NCI-H2081 treated with DMSO at 0.1 percent for 48 hours (cell line): Measurements from ENCODE around the gene SLC12A7.

Source experiments
- DNase-seq: peaks from one replicate; lab custom pipeline; 2025; lab: John Stamatoyannopoulos, UW

The SLC12A7 gene

DNA sequence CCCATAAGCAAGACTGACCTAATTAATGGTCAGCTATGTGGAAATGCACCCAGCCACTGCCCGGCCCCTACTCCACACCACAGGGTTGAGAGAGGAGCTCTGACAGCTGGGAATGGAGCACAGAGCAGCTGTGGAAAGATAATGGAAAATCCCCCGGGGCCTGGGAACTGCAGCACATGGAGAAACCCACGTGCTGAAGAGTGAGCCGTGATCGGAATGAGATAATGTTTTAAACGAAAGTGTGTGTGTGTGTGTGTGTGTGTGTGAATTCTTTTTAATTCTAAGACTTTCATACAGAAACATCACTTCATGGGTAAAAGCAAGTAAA, 13.1 kb upstream of the SLC12A7 start:
- DNase-seq, result no peak

DNA sequence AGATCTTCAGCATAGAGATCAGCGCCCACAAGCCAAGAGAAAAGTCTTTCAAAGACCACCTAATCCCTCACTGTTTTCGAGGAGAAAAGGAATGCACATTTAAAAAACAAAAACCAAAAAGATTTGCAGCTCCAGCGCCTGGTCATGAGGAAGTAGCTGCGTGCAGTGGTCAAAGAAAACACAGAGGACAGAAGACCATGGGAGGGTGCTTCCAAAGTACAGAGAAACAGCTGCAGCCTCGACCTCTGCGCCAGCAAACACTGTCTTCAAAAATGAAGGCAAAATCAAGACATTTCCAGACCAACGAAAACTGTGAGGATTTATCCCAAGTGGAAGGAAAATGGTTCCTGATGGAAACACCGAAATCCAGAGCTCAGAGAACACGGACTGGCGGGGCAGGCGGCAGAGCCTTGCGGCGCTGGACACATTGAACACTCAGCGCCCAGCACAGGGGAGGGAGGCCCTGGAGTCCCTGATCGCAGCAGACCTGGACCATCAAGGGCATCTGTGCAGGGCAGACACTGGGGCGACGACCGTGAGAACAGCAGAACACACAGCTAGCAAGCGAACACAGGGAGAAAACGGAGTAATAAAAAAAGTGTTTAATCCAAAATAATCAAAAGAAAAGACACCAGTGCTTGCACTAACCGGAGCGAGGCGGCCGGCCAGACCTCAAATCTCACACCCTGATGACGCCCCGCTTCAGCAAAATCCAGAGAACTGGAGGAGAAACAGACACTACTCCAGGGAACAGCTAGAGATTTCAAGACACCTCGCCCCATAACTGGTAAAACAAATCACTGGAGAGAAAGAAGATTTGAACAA, 12.6 kb upstream of the SLC12A7 start:
- no peak for DNase-seq

DNA sequence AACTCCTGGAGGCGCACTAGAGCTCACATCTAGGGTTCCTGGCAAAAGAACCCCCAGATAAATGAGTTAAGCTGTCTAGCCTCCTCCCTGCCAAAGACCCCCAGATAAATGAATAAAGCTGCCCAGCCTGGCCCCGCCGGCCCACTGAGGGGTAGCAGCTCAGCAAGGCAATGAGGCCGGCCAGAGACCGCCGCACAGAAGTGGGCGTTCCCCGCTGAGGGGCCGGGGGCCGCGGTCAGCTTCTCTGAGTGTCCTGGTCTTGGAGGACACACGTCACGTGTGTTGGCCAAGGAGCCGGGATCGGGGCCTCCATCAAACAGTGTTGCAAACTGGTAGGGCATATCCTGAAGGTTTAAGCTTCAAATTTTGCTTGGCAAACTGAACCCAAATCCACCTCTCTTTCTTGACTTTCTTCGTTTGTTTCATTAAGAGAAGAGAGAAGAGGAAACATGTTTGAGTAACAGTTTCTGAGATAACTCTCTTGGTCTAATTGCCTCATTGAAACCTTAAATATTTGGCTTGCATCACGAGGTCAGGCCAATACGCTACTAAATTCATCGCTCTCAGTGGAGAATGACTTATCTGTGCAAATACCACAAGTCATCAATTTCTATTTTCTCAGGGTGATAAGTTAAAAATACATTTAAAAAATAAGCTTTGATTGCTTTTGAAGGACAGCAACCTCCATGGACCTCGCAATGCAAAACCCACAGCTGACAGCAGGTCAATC, 11.7 kb upstream of the SLC12A7 start:
- DNase-seq, result no peak

DNA sequence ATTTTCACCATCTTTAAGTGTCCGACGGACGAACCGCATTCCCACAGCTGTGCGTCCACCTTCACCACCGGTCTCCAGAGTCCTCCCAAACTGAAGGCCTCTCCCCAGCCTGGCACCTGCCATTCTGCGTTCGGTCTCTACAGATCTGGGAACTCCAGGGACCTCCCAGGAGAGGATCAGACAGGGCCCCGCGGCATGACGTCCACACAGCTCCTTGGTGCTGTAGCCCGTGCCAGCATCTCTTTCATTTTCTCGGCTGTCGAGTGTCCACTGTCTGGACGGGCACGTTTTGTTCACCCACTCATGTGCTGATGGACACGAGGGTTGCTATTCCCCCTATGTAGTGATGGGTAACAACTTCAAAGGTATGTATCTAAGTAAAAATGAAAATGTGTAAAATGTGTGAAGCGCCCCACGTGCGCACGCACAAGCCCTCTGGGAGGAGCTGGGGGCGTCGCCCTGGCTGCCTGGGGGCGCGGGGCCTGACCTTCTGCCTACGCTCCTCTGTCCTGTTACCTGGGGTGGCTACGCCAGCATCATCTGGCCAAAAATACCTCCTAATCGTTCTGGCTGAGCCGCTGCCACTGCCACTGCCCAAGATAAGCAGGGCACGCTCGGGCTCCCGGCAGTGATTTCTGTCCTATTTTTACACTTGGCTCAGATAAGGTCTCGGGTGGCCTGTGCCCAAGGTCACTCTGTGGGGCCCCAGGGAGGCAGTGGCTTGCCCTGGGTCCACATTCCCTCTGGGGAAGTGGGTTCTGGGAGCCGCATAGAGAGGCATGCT, 10.8 kb upstream of the SLC12A7 start:
- no peak for DNase-seq

DNA sequence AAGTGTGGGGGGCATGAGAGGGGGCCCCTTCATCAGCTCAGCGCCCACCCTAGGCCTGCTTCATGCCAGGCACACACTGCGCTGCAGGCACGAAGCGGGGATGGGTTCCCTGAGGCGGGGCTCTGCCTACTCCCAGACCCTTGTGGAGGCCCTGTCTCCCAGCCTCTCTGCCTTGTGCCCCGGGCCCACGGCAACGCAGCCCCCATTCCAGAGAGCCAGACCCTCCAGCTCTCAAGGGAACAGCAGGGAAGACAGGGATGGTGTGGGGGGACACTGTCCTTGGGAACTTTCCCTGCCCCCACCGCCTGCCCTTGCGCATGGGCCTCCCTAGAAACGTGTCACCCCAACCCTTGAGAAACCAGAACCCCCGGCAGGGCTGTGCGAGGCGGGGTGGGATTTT, 10.0 kb upstream of the SLC12A7 start:
- no peak for DNase-seq

DNA sequence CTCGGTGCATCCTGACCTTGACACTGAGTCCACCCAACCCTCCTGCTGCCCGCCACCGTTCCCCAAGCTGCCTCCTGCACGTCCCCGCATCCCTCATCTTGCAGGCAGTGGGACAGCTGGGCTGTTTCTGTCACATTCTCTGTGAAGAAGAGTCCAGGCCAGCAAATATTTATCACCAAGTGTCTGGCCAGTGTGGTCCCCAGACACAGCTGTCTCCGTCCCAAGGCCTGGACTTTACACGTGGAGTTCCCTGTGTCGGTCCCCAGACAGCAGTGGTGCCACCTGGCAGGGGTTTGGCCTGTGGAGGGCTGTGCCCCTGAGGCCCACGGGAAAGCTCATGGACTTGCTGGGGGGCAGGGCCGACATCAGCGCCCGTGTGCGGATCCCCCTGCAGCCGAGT, 9.2 kb upstream of the SLC12A7 start:
- DNase-seq, result no peak

DNA sequence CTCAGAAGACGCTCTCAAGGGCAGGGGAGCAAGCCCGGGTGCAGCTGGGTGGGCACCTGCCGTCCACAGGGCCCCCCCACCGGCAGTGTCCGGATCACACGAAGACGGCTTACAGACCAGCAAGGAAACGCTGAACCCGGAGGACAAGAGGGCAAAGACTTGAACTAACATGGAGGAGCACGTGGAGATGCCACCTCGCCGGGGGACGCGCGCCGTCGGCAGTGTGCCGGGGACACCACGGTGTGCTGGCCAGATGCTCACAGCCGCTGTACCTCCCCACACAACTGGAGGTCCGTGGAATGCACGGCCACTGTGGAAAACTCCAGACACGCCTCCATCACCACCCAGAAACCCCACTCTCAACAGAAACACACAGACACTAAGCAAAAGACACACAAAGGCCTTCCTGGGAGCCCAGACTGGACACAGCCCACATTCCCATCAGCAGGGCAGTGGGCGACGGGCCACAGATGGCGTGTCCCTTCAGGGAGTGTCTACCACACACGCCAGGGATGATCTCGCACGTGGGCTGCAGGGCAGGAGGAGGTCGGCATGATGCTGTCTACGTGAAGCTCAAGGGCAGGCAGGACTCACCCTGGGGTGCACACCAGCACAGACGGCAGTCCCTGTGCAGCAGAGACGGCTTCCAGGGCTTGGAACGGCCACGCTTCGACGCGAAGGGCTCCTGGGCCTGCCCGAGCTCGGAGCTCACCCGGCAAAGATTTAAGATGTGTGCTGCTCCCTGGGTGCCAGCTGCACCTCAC, 8.6 kb upstream of the SLC12A7 start:
- no peak for DNase-seq

DNA sequence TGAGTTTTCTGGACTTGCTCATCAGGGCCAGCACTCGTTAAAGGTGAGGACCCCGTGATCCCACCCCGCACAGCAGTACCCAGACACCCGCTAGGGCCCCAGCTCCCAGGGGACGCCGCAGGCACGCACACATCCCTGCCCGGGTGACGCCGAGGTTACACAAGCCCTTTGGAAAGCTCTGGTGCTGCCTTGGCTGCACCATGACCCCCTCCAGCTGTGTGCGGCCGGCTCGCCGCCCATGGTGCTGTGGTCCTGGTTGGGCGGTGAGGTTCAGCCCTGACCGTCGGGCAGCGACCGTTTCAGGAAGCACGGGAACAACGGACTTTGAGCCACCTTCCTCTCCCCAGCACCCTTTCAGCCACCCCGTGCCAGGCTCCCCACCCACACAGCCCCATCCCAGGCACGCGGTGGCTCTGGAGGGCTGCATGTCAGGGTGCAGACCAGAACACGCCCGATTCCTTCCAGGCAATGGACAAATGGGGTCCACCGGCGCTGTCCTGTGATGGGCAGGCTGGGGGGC, 7.5 kb upstream of the SLC12A7 start:
- DNase-seq, result no peak

DNA sequence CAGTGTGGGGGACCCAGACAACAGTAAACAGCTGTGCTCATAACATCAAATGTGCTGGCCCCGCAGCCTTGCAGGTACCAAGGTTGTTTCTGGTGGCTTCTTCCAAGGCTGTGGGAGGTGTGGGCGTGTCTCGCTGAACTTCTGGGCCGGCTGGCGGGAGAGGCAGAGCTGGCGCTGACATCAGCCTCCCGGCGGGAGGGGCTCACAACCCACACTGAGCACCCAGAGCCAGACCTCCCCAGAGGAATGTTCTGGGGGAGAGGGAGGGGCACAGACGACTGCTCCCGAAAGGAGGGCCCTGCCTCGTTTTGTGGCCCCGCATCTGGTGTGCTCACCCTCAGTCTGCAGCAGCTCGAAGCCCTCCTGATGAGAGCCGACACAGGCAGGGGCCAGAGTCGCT, 6.9 kb upstream of the SLC12A7 start:
- DNase-seq, result no peak

DNA sequence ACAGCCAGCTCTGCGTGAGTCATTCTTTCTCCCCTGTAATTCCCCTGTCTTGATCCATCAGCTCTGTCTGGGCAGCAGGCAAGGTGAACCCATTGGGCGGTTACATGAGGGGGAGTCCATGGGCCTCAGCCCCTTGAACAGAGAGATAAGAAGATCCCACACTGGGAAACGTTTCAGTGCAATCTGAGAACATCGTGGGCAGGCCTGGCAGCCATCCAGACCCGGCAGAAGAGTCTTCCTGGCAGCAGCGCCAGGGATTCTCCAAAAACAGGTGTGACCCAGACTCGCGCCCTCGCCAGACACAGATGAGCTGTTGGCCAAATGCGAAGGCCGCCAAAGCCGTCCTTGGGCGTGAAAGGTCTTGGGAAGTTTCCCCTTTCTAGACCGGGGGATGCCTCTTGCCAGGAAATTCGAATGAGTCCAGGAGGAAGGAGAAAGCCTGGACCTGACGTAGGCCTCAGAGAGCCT, 6.4 kb upstream of the SLC12A7 start:
- DNase-seq, result no peak

DNA sequence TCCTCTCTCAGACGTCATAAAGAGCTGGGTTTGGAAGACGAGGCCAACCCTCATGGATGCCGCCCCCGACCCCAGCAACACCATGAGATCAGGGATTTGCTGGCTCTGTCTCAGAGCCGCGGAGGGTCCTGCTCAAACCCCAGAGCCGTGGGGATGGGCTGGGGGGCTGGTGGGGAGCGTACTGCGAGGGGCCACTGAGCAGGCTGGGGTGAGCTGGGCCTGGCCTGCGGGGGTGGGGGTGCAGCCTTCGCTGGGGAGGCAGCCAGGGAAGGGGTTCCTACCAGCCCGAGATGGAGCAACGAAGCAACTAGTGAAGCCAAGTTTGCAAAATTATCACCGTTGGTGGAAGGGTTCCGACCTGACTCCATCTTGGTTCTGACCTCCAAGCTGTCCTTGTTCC, 5.1 kb upstream of the SLC12A7 start:
- DNase-seq, result no peak

DNA sequence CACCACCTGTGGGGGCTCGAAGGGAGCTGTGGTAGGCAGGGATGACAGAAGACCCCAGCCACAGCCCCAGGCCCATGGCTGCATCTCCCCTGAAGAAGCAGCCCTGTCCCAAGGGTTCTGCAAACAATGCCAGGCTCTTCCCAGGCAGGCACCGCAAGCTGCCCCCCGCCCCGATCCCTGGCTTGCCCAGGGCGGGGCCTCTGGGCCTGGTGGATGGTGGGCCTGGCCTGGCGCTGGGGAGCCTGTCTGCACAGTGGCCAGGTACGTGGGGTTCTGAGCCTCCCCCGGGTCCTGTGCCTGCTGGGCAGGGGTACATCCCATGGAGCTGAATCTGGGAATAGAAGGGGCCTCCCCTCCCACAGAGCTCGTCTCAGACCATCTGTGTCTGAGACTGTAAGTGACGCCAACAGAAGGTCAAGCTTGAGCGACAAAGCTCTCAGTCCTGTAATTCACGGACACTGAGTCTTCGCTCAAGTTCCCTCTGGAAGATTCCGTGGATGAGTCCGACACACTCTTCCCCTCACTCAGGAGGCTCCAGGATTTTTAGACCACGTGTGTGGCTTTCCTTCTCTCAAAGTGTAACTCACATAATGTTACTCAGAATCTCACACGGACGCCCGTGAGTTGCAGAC, 4.4 kb upstream of the SLC12A7 start:
- DNase-seq, result no peak

DNA sequence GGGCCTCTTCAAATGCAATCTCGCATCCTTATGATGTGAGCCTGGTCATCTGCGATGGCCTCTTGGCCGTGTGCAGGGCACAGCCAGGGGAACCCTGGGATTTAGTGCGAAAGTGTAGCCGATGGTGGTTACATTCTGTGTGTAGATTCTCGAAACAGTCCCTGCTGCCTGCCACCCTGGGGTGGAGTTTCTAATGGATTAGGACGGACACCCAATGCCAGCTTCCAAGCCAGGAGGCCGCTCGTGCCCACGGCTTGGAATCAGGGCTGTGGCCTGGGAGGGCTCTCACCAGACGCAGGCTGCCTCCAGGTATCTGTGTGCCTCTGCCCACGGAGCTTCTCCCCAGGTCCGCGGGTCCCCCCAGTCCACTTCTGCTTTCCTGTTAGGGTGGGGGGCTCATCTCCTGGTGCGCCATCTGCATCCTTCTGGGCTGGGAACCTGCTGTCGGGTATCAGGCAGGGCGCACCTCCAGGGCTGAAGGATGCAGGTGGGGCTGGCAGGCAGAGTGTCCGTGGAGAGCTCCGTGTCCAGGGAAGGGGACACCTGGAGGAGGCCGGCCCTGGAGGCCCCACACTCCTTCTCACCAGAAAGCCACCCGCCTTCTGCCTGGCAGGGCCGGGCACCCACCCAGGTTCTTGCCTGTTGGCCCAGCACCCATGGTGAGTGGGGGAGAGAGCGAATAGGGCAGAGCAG, 3.4 kb upstream of the SLC12A7 start:
- no peak for DNase-seq

DNA sequence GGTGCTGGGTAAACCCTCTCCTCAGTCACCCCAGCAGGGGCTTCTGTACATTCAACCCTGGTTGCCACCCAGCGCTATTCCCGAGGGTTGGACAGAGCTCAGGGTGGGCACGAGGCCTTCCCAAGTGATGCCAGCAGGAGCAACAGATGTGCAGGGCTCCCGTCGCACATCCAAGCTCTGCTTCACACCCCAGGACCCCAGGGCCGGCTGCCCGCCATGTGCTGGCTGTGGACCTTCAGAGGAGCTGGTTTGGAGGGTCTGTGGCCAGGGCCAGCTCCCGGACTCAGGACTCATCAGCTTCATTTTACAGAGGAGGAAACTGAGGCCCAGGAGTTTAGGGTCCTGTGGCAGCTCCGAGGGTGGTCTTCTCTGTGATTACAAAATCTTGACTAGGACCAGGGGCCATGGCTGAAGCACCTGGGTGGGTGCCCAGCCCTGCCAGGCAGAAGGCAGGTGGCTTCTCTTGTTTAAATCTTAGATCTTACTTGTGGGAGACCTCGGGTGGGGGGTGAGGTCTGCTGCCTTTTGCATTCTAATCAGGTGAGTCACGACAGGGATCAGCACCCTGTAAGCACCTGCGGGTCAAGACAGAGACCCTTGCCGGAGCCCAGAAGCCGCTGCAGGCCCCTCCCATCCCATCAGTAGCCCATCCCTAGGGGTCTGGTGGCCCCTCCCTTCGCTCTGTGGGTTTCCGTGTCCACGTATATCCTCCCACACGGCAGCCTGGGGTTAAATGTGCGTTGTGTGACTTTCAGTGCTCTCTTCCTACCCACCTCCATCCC, 2.1 kb upstream of the SLC12A7 start:
- no peak for DNase-seq

DNA sequence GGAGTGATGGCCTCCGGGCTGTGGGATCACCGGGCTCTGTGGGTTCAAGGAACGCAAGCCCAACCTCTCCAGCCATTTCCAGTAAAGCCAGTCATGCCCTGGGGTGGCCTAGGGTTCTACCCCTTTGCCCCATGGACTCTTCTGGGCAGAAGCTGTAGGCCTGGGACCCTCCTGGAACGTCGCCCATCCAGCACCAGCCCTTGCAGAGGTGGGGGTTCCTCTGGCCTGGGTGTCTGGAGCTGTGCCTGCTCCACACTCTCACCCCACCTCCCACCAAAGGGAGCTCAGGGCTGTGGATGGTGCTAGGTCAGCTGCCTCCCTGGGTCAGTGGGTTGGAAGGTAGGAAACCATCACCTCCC, 1.4 kb upstream of the SLC12A7 start:
- DNase-seq, result no peak

DNA sequence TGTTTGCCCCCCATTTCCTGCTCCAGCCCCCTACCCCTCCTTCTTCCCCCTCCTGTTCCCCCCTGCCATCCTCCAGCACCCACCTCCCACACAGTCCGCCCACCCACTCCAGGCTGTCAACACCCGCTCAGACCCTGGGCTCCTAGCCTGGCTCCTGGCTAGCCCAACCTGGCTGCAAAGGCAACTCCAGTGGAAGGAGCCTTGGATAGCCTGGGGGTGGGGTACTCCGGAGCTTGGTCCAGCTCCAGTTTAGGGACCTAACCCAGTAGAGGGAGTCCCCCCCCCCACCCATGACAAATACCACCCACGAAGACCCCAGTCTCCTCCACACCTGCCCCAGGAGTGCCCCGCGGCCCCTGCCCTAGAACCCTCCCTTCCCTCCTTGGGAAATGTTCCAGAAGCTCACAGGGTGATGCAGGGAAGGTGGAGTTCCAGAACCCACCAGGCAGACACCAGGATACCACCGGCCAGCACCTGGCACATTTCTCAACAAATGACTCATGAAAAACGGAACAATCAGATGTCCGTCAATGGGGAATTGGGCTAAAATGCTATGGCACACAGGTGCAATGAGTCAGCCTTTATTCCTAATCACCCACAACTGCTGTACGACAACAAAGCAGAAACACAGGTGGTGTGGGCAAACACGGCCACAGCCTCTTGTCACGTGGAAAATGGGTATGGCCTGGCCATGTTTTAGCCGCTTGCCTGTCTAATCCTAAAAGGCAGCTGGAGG, 901 bp upstream of the SLC12A7 start:
- DNase-seq, result peak; percentile 49

DNA sequence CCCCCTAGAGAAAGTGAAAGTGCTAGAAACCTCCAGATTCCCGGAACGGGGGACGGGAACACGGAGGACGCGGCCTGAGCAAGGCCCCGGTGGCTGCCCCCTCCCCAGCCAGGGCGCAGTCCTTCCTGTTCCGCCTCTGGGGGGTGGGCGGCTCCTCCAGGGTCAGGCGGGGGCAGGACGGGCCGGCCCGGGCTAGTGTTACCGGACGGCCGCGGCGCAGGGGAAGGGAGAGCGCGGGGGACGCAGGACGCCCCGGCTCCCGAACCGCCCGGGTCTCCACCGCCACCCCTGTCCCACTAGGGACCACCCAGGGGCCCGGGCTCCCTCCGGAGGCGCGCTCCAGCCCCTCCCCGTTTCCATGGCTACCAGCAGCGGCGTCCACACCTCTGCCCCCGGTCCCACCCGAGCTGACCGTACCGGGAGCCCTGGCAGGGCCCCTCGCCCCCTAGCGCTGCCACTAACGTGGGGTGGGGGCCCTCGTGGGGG, 579 bp downstream of the SLC12A7 start:
- DNase-seq, result no peak

DNA sequence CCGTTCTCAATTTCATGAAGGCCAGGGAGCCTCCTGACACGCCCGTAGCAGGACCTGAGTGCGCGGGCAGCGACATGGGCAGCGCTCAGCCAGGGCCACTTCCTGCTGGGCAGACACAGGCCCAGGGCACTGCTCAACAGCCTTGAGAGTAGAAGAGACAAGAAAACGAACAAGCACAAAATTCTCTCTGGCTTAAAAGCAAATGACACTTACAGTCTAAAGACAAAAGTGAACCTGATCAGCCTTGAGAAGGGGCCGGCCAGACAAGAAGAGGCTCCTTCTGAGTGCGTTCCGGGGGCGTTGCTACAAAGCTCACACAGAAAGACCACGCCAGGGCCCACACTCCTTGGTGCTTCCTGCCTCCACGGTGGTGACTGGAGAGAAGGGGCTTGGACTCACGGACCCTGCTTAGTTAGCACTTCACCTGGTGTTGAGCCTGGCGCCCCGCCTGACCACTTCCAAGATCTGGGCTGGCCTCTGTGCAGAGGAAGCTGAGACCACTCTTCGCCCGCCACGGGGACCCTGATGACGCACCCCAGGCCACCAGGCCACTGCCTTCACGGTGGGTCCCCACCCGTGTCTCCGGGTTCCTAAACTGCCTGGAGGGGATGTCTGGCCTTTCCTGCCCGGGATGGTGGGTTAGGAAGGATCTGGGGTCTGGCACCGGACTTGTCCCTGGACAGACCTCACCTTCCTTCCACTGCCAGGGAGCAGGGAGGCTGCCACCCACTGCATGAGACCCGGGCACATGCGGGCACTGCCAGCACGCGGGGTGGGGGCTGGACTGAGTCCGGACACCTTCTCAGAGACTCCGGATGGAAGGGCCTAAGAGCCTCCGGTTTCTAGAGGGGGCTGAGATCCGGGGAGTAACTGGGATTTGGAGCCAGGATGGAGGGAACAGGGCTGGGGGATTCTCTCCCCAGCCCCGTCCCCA, 1.3 kb downstream of the SLC12A7 start:
- DNase-seq, result no peak
